HTR-8/SVneo (cell line): ENCODE results near the gene CD22.
A peak's percentile ranks its signal among the peaks of the same experiment; 100 is the strongest.

Experiments
- DNase-seq: peaks from one replicate; pipeline ENCODE4 v3.0.0; 2011; ENCODE audit warnings: low spot score, mixed read lengths; ENCODE audit not compliant: insufficient read length
- FAIRE-seq: peaks from 2 replicates; lab custom pipeline; 2011; peaks lifted over from hg19 to GRCh38; lab: Jason Lieb, UNC

The CD22 gene

GRCh38 chr19:35294859-35295791, 33.9 kb upstream of the CD22 start:
- DNase-seq (no peak), FAIRE-seq (no peak)

GRCh38 chr19:35295792-35296462, 33.1 kb upstream of the CD22 start:
- DNase-seq = no peak
- no peak for FAIRE-seq

GRCh38 chr19:35296644-35297514, 32.1 kb upstream of the CD22 start:
- DNase-seq (no peak), FAIRE-seq (peak; percentile 60)

- FAIRE-seq (no peak), DNase-seq (no peak)
Observed at GRCh38 chr19:35297515-35297848, 31.5 kb upstream of the CD22 start.

- FAIRE-seq = peak; percentile 99
- no peak for DNase-seq
Observed at GRCh38 chr19:35297922-35298321, 31.1 kb upstream of the CD22 start.

GRCh38 chr19:35298561-35298972, 30.4 kb upstream of the CD22 start:
- FAIRE-seq (no peak), DNase-seq (no peak)

GRCh38 chr19:35299523-35300338, 29.3 kb upstream of the CD22 start:
- DNase-seq = no peak
- FAIRE-seq = no peak

GRCh38 chr19:35300339-35300649, 28.7 kb upstream of the CD22 start:
- no peak for FAIRE-seq
- no peak for DNase-seq

- DNase-seq (no peak), FAIRE-seq (no peak)
Observed at GRCh38 chr19:35301961-35302360, 27.0 kb upstream of the CD22 start.

GRCh38 chr19:35302446-35302845, 26.5 kb upstream of the CD22 start:
- DNase-seq = no peak
- FAIRE-seq = no peak

GRCh38 chr19:35303357-35303915, 25.6 kb upstream of the CD22 start:
- DNase-seq (no peak), FAIRE-seq (no peak)

- DNase-seq (no peak), FAIRE-seq (no peak)
Observed at GRCh38 chr19:35304036-35304435, 25.0 kb upstream of the CD22 start.

GRCh38 chr19:35305181-35305580, 23.8 kb upstream of the CD22 start:
- DNase-seq = no peak
- no peak for FAIRE-seq

GRCh38 chr19:35306473-35307246, 22.3 kb upstream of the CD22 start:
- FAIRE-seq = no peak
- DNase-seq = peak; percentile 45

- DNase-seq (no peak), FAIRE-seq (no peak)
Observed at GRCh38 chr19:35307931-35308330, 21.1 kb upstream of the CD22 start.

GRCh38 chr19:35308910-35309309, 20.1 kb upstream of the CD22 start:
- no peak for FAIRE-seq
- no peak for DNase-seq

- DNase-seq (no peak), FAIRE-seq (no peak)
Observed at GRCh38 chr19:35309481-35310279, 19.3 kb upstream of the CD22 start.

- FAIRE-seq (no peak), DNase-seq (no peak)
Observed at GRCh38 chr19:35310331-35310730, 18.7 kb upstream of the CD22 start.
